ENCODE results near the gene EEFSEC.

Gene EEFSEC

GRCh38 chr3:128419311-128419710 is 266.0 kb downstream of the EEFSEC start:
- DNase-seq (ENCODE audit: low read depth) = no peak
- H3K4me3 ChIP-seq (ENCODE audit: low read length) = no peak overlapping the region
- TF ChIP-seq CTCF (conservative IDR thresholded peaks at IDR 0.05; ENCODE audit: low read depth, low read length) = no peak

GRCh38 chr3:128420289-128420688 is 267.0 kb downstream of the EEFSEC start:
- no peak for TF ChIP-seq CTCF (conservative IDR thresholded peaks at IDR 0.05; ENCODE audit: low read depth, low read length)
- DNase-seq (ENCODE audit: low read depth) = no peak
- H3K4me3 ChIP-seq (ENCODE audit: low read length) = no peak overlapping the region

GRCh38 chr3:128420720-128421438 is 267.6 kb downstream of the EEFSEC start:
- no peak overlapping the region for H3K4me3 ChIP-seq (ENCODE audit: low read length)
- no peak for TF ChIP-seq CTCF (conservative IDR thresholded peaks at IDR 0.05; ENCODE audit: low read depth, low read length)
- DNase-seq (ENCODE audit: low read depth) = no peak

GRCh38 chr3:128421439-128421836 is 268.2 kb downstream of the EEFSEC start:
- TF ChIP-seq CTCF (conservative IDR thresholded peaks at IDR 0.05; ENCODE audit: low read depth, low read length) = no peak
- H3K4me3 ChIP-seq (ENCODE audit: low read length) = no peak overlapping the region

GRCh38 chr3:128421966-128422365 is 268.7 kb downstream of the EEFSEC start:
- DNase-seq (ENCODE audit: low read depth) = no peak
- no peak overlapping the region for H3K4me3 ChIP-seq (ENCODE audit: low read length)
- TF ChIP-seq CTCF (conservative IDR thresholded peaks at IDR 0.05; ENCODE audit: low read depth, low read length) = no peak

More at GRCh38 chr3:128421439-128421836, 268.2 kb downstream of the EEFSEC start:
- no peak for DNase-seq (ENCODE audit: low read depth)

- no peak for TF ChIP-seq CTCF (conservative IDR thresholded peaks at IDR 0.05; ENCODE audit: low read depth, low read length)
- DNase-seq (ENCODE audit: low read depth) = no peak
- no peak overlapping the region for H3K4me3 ChIP-seq (ENCODE audit: low read length)
Observed at GRCh38 chr3:128422762-128423524, 269.7 kb downstream of the EEFSEC start.

Data from retinal pigment epithelial cell (primary cell).